ENCODE data around the gene NCOA7.
"Not testable (repeated sequence)": the region's sequence is repeated elsewhere in the genome, so short reads cannot be mapped to it uniquely, and the experiment has no call there.

Gene NCOA7

GRCh38 chr6:125924697-125925358, 134.1 kb downstream of the NCOA7 start:
- no peak for DNase-seq

- DNase-seq = no peak
Measured at GRCh38 chr6:125926711-125927110, 136.0 kb downstream of the NCOA7 start.

- DNase-seq = no peak
Measured at GRCh38 chr6:125927761-125928160, 137.0 kb downstream of the NCOA7 start.

GRCh38 chr6:125930765-125931418, 140.1 kb downstream of the NCOA7 start:
- no peak for DNase-seq

- no peak for DNase-seq
Measured at GRCh38 chr6:125931733-125932450, 141.1 kb downstream of the NCOA7 start.

GRCh38 chr6:125932451-125932795, 141.7 kb downstream of the NCOA7 start:
- no peak for DNase-seq

GRCh38 chr6:125935520-125935919, 144.8 kb downstream of the NCOA7 start:
- DNase-seq = not testable (repeated sequence)

GRCh38 chr6:125939026-125939425, 148.3 kb downstream of the NCOA7 start:
- DNase-seq = no peak

GRCh38 chr6:125939791-125940190, 149.0 kb downstream of the NCOA7 start:
- no peak for DNase-seq

- DNase-seq = no peak
Measured at GRCh38 chr6:125940247-125941041, 149.7 kb downstream of the NCOA7 start.

- DNase-seq = no peak
Measured at GRCh38 chr6:125942672-125943527, 152.1 kb downstream of the NCOA7 start.

- no peak for DNase-seq
Measured at GRCh38 chr6:125943528-125944433, 153.0 kb downstream of the NCOA7 start.

- DNase-seq = peak; percentile 90
Measured at GRCh38 chr6:125944434-125944816, 153.7 kb downstream of the NCOA7 start.

GRCh38 chr6:125944896-125945295, 154.1 kb downstream of the NCOA7 start:
- DNase-seq = no peak

GRCh38 chr6:125945378-125946141, 154.8 kb downstream of the NCOA7 start:
- no peak for DNase-seq

GRCh38 chr6:125947615-125948014, 156.9 kb downstream of the NCOA7 start:
- DNase-seq = no peak

GRCh38 chr6:125948455-125948854, 157.7 kb downstream of the NCOA7 start:
- no peak for DNase-seq

GRCh38 chr6:125949069-125949468, 158.3 kb downstream of the NCOA7 start:
- no peak for DNase-seq

- DNase-seq = no peak
Measured at GRCh38 chr6:125950293-125950692, 159.5 kb downstream of the NCOA7 start.

GRCh38 chr6:125950716-125951115, 160.0 kb downstream of the NCOA7 start:
- not testable (repeated sequence) for DNase-seq
